Right lobe of liver (tissue), 4 donors: Measurements from ENCODE around the gene NDUFA13.

Experiments used
- POLR2A ChIP-seq: fragments of 450-650 bp; IDR thresholded peaks from one replicate; pipeline ENCODE4 v1.6.1; 2017; ENCODE audit warnings: antibody characterized with exemption, mild to moderate bottlenecking
- TF ChIP-seq, protein P1 (sequence below), 4 donors: fragments of 200-600 bp in 3 of 4; fragments of 450-650 bp in 1 of 4; IDR thresholded peaks; one replicate each; pipeline versions ENCODE4 v1.5.1 to v1.8.0; 2016 to 2022; ENCODE audit warnings: antibody characterized with exemption in 4 of 4, mild to moderate bottlenecking in 2 of 4
- donor health status: DM: no; HTN: no; CAD: no.
- donor health status: DM: no; HTN: no; CAD: no.
- donor health status: DM: no; HTN: yes; CAD: no.

DNA sequence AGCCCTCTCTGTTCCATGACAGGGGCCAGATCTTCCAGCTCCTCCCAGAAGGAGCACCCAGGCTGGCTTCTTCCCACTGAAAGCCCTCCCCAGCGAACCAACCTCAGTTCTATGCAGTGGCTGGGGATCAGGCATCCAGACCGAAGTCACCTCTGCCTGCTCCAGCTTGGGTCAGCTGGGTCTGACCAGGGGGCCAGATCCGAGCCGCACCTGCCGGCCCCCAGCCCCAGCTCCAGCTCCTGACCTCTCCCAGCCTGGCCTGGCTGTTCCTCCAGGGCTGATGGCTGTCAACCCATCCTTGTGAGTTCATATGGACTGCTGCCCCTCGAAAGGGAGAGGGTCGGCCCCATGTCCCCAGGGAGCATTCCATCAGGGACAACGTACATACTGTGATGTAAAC lies 8.7 kb upstream of the NDUFA13 start:
- TF ChIP-seq, protein P1, sequence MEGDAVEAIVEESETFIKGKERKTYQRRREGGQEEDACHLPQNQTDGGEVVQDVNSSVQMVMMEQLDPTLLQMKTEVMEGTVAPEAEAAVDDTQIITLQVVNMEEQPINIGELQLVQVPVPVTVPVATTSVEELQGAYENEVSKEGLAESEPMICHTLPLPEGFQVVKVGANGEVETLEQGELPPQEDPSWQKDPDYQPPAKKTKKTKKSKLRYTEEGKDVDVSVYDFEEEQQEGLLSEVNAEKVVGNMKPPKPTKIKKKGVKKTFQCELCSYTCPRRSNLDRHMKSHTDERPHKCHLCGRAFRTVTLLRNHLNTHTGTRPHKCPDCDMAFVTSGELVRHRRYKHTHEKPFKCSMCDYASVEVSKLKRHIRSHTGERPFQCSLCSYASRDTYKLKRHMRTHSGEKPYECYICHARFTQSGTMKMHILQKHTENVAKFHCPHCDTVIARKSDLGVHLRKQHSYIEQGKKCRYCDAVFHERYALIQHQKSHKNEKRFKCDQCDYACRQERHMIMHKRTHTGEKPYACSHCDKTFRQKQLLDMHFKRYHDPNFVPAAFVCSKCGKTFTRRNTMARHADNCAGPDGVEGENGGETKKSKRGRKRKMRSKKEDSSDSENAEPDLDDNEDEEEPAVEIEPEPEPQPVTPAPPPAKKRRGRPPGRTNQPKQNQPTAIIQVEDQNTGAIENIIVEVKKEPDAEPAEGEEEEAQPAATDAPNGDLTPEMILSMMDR (IDR thresholded peaks at IDR 0.05), result no peak
- no peak for TF ChIP-seq POLR2A
